Neural cell (in vitro differentiated cells): ENCODE results near the gene CCDC107.

Experiments
- POLR2AphosphoS5 ChIP-seq: IDR thresholded peaks from 2 replicates; pipeline ENCODE4 v1.6.1; 2012
- RAD21 ChIP-seq: fragments of 450-650 bp; conservative IDR thresholded peaks from 2 replicates; pipeline ENCODE4 v1.6.1; 2014; ENCODE audit warnings: antibody characterized with exemption, mild to moderate bottlenecking, moderate library complexity
- TAF1 ChIP-seq: IDR thresholded peaks from 2 replicates; pipeline ENCODE4 v1.6.1; 2012; ENCODE audit warnings: low read depth
- TF ChIP-seq, protein P1 (sequence below): fragments of 450-650 bp; IDR thresholded peaks from 2 replicates; pipeline ENCODE4 v1.5.1; 2014; ENCODE audit warnings: antibody characterized with exemption, mild to moderate bottlenecking, moderate library complexity; ENCODE audit not compliant: poor library complexity, severe bottlenecking

DNA sequence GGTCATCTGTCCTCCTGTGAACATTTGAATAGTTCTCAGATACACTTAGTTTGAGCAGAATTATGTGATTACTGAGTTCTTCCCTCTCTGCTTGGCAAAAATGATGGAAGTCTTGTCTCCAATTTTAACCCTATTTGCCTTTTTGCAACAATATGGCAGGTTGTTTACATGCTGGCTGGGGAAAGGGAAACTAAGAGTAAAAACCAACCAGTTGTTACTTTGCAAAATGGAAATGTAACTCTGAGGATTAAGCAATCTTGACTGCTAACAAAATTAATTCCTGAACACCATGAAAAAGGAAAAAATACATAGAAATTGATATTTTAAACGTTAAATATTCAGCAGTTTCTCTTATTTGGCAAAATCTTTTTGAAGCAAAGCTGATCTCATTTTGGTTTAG is 18.5 kb upstream of the CCDC107 start:
- TF ChIP-seq RAD21 (no peak), TAF1 (no peak), POLR2AphosphoS5 (no peak)
- TF ChIP-seq, protein P1, sequence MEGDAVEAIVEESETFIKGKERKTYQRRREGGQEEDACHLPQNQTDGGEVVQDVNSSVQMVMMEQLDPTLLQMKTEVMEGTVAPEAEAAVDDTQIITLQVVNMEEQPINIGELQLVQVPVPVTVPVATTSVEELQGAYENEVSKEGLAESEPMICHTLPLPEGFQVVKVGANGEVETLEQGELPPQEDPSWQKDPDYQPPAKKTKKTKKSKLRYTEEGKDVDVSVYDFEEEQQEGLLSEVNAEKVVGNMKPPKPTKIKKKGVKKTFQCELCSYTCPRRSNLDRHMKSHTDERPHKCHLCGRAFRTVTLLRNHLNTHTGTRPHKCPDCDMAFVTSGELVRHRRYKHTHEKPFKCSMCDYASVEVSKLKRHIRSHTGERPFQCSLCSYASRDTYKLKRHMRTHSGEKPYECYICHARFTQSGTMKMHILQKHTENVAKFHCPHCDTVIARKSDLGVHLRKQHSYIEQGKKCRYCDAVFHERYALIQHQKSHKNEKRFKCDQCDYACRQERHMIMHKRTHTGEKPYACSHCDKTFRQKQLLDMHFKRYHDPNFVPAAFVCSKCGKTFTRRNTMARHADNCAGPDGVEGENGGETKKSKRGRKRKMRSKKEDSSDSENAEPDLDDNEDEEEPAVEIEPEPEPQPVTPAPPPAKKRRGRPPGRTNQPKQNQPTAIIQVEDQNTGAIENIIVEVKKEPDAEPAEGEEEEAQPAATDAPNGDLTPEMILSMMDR: no peak
